Measurements from ENCODE around the gene CLCN4.

The CLCN4 gene

DNA sequence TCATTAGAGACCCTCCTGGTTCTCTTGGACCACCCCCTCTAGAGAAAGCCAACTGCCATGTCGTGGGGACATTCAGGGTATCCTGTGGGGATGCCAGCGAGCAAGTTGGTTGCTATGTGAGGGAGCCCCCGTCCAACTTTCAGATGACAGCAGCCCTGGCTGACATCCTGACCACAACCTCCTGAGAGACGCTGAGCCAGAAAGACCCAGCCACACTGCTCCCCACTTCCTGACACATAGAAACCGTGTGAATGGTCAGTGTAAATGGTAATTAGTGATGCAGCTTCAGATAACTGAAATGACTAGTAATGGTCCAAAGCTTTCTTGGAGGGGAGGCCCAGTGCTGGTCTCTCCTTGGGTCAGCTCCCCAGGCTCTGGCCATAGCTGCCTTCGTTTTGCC lies 10.8 kb downstream of the CLCN4 start:
- DNase-seq (ENCODE audit: low spot score): no peak

DNA sequence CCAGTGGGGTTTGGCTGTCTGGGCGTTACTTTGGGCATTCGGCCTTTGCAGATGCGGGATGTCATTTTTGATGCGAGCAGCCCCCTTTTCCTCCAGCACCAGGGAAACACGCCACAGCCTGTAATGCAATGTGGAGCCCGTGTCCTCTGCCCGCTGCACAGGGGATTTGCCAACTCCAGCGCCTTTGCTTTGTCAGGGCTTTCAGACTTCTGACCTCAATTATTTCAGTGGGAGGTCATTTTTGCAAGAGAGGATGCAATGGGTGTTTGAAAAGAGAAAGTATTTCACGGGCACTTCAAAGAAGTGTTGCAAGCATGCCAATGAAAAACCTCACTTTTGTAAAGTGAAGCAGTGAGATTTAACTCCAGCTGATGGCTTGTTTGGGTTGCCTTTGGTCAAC lies 11.5 kb downstream of the CLCN4 start:
- DNase-seq (ENCODE audit: low spot score): no peak

DNA sequence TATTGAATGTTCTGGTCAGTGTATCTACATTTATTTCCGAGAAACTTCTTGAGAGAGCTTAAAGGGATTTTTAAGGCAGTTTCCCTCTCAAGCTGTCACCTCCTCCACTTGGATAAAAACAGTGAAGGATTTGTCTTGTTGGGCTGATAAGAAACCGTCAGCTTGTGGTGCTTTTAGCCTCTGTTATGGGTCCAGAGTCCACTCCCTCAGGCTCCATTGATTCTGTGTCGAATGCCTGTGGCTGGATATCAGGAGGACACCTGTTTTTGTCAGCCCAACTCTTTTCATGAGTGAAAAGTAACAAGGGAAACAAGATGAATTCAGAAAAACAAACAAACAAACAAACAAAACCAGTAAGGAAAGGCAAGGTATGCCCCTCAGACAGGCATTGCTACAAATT lies 12.4 kb downstream of the CLCN4 start:
- DNase-seq (ENCODE audit: low spot score): no peak

DNA sequence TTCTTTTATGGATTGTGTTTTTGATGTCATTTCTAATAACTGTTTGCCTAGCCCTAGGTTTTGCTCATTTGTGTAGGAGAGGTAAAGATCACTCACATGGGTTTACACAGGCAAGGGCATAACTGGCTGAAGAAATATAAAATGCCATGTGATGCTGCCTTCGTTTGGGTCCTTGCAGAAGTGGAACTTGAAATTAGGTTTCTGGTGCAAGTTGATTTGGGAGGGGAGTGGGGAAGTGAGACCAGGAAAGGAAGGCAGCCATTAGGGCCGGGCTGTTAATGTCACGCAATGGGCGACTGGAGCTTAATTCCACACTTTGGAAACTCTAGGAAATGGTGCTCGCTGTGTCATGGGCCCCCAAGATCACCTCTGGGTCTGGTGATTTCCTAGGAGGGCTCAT lies 14.5 kb downstream of the CLCN4 start:
- no peak for DNase-seq (ENCODE audit: low spot score)

DNA sequence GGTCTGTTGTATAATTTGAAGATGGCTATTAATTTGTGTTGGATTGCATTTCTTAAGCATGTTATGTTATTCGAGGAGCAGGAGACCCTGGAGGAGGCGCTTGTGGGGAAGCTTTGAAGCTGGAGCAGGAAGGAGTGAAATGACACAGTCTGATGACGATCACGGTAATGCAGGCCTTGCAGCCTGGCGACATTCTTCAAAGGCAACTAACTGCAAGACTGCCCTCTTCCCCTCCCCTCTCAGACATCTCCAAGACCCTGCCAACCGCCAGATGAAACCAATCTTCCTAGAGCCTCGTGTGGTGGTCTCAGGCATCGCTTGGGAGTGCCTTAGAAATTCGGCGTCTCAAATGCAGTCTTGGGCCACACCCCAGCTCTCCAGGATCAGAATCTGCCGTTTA lies 16.1 kb downstream of the CLCN4 start:
- no peak for DNase-seq (ENCODE audit: low spot score)

DNA sequence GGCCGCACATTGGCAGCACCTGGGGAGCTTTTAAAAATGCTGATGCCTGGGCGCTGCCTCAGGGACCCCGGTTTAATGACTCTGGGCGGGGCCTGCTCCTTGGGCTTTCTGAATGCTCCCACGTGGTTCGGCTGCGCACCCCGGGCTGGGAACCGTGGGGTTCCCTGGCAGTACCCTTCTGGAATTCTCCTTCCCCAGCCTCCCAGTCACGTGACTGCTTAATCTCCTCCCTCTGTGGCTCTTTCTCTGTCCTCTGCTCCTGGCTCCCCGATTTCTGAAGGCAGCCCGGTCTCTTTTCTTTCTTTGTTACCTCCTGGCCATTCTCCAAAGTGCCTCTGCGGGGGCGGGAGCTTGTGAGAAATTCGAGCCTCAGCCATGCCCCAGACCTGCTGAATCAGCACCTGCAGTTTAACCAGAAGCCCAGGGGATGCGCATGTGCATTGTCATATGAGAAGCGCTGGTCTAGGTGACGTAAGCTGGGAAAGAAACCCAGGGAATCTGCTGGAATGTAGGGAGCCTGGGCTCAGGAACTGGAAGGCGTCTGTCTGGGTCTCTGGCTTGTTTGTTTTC lies 16.6 kb downstream of the CLCN4 start:
- DNase-seq (ENCODE audit: low spot score): peak; percentile 63

DNA sequence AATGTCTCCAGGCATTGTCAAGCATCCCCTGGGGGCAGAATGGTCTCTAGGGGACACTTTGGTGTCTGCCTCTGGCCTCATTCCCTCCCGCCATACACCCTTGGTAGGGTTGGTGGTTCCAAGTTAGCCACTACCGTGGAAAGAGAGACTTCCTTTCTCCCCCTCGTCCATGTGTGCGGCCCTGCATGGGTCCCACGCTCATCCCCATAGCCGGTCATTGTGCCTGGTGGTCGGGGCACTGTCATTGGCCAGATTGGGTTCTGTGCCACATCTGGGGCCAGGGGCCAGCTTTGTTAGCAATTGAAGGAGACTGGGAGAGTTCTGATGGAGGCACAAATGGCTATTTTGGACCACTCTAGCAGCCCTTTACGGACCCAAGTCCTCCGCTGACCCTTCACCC lies 17.3 kb downstream of the CLCN4 start:
- DNase-seq (ENCODE audit: low spot score): no peak

DNA sequence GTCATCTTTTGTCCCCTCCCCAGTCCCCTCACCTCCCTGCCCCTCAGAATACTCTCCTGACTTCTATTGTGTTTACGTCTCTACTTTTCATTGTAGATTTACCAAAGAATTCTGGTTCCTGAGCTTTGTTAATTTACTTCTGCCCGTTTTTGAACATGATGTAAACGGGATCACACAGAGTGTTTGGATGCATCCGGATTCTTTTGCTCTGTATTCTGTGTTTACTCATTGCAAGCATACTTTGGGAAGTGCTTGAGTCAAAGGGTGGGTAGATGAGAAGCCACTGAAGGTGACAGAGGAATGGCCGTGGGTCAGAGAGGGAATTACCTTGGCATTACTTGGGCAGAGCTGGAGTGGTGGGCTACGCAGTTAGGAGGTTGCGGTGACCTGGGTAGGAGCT lies 18.0 kb downstream of the CLCN4 start:
- no peak for DNase-seq (ENCODE audit: low spot score)

DNA sequence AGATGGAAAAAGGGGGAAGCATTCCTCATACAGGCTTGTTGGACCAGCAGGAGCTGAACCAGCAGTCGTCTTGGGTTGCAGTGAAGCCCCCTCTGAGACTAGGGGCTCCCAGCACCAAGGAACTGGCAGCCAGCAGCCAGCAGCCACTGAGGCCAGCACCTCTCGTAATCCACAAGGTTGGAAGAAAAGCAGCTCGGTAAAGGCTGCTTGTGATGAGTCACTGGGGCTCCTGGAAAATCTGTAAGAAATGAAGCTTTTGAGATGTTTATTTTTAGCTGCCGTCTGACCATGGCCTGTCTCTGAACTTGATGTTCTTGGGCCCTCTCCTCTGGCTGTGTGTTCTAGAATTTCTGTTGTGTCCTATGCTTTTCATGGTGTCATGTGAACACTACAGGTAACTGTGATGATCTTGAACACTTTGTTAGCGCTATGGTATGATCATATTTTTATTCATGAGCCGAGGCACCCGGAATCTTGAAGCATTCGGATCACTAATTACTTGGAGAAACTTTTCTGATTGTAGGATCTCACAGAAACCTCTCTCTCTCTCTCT lies 18.6 kb downstream of the CLCN4 start:
- no peak for DNase-seq (ENCODE audit: low spot score)

DNA sequence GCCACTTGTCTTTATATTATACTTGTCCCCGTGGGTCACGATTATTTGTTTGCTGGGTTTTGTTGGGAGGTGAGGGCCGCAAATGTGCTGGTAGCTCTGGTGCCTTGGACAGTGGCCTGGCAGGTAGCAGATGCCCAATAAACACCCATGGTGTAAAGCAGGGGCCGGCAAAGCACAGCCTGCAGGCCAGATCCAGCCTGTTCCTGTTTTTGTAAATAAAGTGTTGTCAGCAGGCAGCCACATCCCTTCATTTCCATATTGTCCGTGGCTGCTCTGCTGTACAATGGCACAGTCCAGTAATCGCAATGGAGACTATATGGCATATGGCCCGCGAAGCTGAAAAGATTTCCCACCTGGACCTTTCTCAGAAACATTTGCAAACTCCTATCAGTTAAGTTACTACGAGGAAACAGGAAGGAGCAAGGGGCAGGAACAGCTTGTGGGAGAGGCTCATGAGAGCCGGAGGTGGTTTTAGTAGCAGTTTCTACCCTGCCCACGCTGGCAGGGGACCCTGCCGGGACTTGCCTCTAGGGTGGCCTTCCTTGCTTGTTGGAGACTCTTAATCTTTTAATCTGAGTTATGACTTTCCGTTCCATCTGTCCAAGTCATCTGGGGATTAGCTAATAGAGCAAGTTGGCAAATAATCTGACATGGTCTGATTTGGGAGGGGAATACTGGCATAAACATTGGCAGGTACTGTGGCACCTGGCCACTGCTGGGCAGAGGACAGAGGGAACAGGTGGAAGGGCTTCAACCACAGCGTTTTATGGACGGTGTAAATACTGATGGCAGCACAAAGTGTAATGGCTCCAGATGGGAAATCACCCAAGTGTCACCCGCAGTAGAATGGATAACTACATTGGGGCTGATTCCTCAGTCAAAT lies 19.6 kb downstream of the CLCN4 start:
- peak; percentile 65 for DNase-seq (ENCODE audit: low spot score)

DNA sequence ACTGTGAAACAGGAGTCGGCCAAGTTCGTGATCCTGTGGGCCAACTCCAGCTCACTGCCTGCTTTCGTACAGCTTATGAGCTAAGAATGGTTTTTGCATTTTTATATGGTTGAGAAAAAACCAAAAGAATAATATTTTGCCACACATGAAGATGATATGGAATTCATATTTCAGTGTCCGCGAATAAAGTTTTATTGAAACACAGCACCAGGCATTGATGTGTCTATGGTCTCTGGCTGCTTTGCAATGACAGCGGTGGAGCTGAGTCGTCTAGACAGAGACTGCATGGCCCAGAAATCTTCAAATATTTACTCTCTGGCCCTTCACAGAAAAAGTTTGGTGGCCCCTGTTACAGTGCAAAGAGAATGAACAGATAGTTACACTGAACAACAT lies 20.2 kb downstream of the CLCN4 start:
- no peak for DNase-seq (ENCODE audit: low spot score)

DNA sequence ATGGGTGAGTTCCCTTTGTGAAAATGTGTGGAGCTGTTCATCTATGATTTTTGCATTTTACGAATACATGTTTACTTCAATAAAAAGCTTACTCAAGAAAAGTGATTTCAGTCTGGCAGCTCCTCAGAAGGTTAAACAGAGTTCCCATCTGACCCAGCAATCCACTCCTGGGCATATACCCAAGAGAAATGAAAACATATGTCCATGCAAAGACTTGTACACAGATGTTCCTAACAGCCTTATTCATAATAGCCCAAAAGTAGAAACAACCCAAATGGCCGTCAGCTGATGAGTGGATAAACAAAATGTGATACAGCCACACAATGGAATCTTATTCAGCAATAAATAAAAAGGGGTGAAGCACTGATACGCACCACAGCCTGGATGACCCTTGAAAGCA lies 20.8 kb downstream of the CLCN4 start:
- no peak for DNase-seq (ENCODE audit: low spot score)

DNA sequence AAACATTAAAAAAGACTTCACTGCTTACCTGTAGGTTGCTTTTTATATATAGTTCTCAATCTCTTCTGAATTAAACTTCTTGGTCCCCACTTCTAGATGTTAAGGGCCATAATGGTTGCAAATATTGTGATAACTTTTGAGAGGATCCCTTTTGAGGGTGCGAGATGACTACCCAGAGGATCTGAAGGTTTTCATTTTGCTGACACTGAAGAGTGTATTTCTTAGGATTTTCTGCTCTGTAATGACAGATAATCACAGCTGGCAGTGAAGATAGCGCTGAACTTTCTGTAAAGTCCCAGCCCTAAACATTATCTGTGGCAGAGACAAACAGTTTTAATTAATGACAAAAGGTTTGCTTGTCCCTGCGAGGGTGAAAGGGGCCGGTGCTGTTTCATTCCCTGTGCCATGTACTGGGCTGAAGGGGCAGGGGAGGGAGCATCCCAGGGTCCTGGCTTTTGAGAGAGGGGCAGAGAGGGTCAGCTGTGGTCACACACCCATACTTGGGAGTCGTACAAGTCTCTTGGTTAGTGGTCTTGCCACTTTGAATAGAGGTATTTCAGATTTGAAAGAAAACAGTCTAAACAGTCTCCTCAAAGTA lies 22.2 kb downstream of the CLCN4 start:
- DNase-seq (ENCODE audit: low spot score): no peak

DNA sequence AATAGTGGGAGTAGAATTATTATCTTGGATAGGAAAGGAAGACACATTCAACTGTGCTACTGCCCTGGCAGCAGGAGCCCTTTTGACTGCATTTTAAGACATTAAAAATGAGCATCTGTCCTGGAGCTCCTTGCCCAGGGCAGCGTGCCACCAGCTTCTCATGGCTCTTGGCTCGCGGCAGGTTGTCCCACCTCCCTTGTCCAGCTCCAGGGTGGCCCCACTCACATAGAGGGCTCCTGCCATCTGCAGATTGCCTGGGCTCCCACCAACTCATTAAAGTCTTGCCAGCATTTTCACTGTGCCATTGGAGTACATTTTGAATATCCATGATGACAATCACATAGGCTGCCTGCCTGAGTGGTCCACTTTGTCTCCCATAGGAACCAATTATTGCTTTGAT lies 27.0 kb downstream of the CLCN4 start:
- DNase-seq (ENCODE audit: low spot score): no peak

DNA sequence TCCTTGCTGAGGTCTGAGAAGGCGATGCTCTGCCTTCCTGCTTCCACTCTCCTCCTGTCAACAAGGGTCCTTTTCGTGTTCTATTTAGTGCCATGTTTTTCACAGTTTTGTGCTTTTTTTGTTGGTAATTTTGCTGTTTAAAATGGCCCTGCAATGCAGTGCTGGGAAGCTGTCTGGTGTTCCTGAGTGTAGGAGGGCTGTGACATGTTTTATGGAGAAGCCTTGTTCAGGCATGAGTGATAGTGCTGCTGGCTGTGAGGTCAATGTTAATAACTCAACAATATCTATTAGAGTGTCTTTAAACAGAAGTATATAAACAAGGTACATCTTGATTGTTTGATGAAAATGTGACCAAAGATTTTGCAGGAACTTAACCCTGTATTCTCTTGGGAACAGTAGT lies 27.6 kb downstream of the CLCN4 start:
- no peak for DNase-seq (ENCODE audit: low spot score)

DNA sequence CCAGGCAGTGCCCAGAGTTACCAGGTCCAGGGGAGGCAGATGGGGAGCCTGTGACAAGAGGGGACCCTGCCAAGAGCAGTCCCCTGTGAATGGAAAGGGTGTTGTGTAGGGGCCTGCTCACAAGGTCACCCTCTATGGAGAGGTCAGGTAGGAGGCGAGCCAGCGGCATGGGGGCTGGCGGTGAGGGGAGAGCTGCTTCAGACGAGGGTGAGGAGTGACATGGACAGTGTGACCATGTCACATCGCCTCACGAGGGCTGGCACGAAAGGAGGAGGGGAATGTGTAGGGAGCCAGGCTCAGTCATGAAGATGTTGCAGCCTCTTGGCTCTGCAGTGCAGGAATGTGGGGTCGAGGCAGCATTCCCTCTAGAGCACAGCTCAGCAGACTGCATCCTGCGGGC lies 29.6 kb downstream of the CLCN4 start:
- DNase-seq (ENCODE audit: low spot score): no peak

DNA sequence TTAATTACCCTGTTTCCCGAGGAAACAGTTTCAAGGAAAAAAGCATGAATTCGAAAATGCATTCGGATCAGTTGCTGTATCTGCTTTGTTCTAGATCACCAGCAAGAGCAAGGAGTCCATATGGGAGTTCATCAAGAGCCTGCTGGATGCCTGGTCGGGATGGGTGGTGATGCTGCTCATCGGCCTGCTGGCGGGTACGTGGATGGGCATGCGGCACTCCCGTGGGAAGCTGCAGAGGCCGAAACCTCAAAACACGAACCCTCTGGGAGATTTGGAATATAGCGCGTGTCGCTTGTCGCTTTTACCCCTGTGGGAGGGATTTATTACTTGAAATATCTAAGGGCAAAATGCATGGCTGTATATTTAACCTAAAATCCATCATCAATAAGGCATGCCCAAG lies 30.6 kb downstream of the CLCN4 start:
- DNase-seq (ENCODE audit: low spot score): no peak

DNA sequence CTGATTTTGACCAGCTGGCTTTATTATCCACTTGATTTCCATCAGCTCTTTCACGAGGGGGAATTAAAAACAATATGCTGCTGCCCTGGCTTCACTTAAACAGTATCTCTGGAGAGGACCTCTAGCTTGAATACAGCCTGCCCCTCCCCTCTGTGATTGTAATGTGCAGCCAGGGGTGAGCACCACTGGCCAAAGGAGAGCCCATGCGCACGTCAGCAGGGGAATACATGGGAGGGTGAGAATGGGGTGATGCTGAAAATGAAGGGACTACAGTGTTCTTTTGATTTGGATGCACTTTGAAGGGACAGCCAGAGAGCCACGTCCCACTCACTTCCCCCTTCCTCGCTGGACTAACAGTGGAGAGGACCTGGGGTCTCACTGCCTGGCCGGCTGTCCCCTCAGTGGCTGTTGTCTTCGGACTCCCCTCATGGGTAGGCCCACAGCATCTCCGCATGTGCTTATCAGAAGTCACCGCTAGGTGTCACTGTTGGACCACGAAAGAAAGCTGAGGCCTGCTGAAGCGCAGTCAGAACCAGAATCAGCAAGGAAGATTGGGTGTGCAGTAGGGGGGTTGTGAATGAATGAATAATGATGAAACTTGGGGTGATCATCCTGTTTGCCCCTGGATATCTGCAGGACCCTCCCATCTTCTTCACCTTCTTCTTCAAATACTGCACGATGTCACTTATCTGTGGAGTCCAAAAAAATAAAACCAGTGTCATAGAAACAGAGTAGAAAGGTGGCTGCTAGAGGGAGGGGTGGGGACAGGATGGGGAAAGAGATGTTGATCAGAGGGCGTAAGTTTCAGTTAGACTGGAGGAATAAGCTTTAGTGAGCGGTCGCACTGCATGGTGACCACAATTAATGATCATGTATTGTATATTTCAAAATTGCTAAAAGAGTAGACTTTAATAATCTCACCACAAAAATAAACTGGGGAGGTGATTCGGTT lies 32.8 kb downstream of the CLCN4 start:
- peak; percentile 78 for DNase-seq (ENCODE audit: low spot score)

DNA sequence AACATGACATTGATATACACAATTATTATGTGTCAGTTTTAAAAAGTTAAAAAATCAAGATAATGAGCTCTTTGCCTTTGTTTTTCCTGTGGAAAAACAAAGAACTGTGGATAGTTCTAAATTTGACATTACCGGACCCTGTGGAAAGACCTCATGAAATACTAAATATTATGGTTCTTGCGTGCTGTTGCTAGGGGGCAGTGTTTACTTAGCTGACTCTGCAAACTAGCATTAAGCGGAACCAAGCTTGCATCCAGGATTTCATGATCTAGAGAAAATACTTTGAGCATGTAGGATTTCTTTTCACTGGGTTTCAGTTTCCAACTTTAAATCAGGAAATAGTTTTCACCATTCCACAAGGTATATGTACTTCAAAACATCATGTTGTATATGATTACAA lies 33.6 kb downstream of the CLCN4 start:
- DNase-seq (ENCODE audit: low spot score): peak; percentile 71

DNA sequence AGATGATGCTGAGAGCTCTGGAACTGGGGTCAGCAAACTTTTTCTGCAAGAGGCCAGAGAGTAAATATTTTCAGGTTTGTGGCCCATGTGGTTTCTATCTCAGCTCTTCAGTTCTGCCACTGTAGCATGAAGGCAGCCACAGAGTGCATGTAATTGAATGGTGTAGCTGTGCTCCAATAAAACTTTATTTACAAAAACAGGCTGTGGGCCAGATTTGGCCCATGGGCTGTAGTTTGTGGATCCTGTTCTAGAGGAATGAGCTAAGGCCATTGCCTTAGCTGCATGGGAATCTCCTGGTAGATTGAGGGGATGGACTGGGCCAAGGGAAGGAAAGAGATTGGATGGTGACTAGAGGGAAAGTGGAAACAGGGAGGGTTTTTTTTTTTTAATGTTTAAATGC lies 36.8 kb downstream of the CLCN4 start:
- no peak for DNase-seq (ENCODE audit: low spot score)

DNA sequence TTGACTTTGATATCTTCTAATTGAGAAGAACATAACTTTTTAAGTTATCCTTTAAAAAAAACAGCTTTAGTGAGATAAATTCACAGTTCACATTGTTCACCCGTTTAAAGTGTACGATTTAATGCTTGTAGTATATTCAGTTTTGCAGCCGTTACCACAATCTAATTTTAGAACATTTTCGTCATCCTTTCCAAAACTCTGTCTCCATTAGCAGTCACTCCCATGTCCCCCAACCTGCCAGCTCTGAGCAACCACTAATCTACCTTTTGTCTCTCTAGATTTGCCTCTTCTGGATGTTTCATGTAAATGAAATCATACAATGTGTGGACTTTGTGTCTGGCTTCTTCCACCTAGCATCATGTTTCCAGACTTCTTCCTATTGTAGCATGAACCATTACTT lies 38.6 kb downstream of the CLCN4 start:
- no peak for DNase-seq (ENCODE audit: low spot score)

DNA sequence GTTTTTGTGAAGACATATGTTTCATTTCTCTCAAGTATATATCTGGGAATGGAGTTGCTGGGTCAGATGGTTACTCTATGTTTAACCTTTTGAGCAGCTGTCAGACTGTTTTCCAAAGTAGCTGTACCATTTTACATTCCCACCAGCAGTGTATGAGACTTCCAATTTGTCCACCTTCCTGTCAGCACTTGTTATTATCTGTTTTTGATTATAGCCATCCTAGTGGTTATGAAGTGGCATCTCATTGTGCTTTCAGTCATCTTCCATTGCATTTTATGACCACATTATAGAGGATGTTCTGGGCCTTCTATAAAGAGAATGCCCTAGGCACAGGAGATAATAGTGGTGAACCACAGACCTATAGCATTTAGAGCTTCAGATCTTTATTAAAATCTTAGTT lies 39.2 kb downstream of the CLCN4 start:
- DNase-seq (ENCODE audit: low spot score): no peak
